GM06990 (cell line): ENCODE measurements around the gene CNTNAP2.

ENCODE experiments used
- DNase-seq: peaks from one replicate; pipeline ENCODE4 v3.0.0-alpha.2; 2011; ENCODE audit not compliant: insufficient read length; ENCODE audit errors: extremely low read depth
- H3K27me3 ChIP-seq: replicated peaks from 2 replicates; pipeline ENCODE4 v1.6.0; 2011; ENCODE audit warnings: low read length; ENCODE audit not compliant: control insufficient read depth, insufficient read depth
- H3K36me3 ChIP-seq: 2 replicates; pipeline ENCODE4 v1.5.1; 2011; ENCODE audit warnings: low read length; ENCODE audit not compliant: control insufficient read depth, insufficient read depth
- H3K4me3 ChIP-seq: replicated peaks from 2 replicates; pipeline ENCODE4 v1.5.1; 2011; ENCODE audit warnings: low read depth, mild to moderate bottlenecking, control low read depth, low read length
- TF ChIP-seq, protein P1 (sequence below): IDR thresholded peaks from 2 replicates; pipeline ENCODE4 v1.5.1; 2011; ENCODE audit warnings: low read length, control low read depth, mild to moderate bottlenecking, inconsistent platforms; ENCODE audit not compliant: insufficient read depth, poor library complexity, severe bottlenecking

Gene CNTNAP2

DNA sequence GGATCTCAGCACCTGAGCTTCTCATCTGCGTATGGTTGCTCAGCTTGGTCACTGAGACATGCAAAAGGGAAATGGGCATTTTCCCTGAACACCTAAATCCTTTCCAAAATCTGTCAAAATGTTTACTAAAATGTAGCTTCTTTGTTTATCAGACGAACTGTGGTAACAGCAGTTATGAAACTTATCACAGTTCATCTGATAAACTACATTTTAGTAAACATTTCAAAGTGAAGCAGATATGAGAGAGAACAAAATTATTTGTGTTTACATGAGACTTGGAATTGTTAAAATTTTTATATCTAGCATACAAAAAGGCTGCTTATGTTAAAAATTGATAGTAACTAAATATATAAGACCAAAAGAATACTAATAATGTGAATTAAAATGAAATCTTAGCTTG is 1900.5 kb downstream of the CNTNAP2 start:
- Histone ChIP-seq H3K4me3 (no peak overlapping the region), H3K36me3 (no peaks in the 10 kb centered on the region), H3K27me3 (no peaks in the 10 kb centered on the region)
- DNase-seq, result no peak
- TF ChIP-seq, protein P1, sequence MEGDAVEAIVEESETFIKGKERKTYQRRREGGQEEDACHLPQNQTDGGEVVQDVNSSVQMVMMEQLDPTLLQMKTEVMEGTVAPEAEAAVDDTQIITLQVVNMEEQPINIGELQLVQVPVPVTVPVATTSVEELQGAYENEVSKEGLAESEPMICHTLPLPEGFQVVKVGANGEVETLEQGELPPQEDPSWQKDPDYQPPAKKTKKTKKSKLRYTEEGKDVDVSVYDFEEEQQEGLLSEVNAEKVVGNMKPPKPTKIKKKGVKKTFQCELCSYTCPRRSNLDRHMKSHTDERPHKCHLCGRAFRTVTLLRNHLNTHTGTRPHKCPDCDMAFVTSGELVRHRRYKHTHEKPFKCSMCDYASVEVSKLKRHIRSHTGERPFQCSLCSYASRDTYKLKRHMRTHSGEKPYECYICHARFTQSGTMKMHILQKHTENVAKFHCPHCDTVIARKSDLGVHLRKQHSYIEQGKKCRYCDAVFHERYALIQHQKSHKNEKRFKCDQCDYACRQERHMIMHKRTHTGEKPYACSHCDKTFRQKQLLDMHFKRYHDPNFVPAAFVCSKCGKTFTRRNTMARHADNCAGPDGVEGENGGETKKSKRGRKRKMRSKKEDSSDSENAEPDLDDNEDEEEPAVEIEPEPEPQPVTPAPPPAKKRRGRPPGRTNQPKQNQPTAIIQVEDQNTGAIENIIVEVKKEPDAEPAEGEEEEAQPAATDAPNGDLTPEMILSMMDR, result no peak

DNA sequence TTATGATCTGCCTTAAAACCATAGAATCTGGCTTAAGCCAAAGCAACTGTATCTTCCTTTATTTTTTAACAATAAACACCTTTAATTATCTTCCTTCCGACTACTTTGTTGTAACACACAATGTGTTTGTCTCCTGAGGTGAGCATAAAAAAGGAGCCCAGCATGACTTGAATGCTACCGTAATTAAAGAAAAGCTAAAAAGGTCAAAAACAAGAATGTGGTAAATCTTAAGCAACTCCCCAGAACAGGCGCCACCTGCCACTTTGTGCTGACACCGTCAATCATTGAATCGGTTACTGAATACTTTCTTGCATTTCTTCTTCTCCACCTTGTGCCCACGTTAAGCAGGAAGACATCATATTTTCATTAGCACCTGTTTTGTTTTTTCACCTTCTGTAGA is 1904.1 kb downstream of the CNTNAP2 start:
- H3K36me3 ChIP-seq, result no peaks in the 10 kb centered on the region
- no peaks in the 10 kb centered on the region for H3K27me3 ChIP-seq
- no peak for DNase-seq
- H3K4me3 ChIP-seq, result no peak overlapping the region
- TF ChIP-seq, protein P1, result no peak

DNA sequence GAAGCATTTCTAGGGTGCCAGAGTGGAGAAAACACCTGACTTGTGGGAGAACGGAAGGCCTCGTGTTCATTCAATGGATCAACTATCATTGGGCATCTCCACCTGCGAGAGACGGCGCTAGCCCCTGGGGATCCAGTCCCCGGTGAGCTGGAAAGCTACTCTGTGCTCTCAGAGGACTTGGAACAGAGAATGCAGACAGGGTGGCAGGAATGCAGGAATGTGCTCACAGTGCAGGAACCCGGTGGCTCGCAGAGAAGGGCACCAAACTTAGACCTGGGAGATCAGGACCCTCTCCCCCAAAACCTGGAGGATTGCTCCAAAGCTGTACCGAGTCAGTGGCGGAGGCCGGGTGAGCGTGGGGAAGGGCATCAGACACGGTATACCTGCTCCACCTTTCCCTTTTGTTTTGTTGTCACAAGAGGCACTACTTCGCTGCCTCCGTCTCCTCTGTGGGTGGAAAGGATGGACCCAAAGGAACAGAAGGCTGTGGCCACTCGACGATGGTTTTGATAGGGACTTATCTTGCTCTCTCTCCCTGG is 1905.0 kb downstream of the CNTNAP2 start:
- Histone ChIP-seq H3K4me3 (no peak overlapping the region), H3K36me3 (no peaks in the 10 kb centered on the region), H3K27me3 (no peaks in the 10 kb centered on the region)
- DNase-seq, result no peak
- TF ChIP-seq, protein P1, result no peak

DNA sequence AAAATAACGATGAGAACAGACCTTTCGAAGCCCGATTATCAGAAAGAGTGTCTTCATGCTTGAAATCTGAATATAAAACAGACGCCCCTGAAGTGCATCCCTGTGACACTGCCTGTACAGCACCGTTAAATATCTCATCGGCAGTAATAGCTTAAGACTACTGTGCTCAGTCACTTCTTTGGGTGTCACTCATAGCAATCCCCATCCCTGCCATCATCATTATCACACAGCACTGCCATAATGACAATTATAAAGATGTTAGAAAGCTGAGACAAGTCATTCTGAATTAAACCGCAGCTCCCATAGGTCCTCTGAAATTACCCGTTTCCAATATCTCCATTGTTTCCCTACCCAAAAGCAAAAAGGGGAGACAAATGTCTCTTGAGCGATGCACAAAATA is 1906.2 kb downstream of the CNTNAP2 start:
- Histone ChIP-seq H3K36me3 (no peaks in the 10 kb centered on the region), H3K4me3 (no peak overlapping the region), H3K27me3 (no peaks in the 10 kb centered on the region)
- DNase-seq, result no peak
- TF ChIP-seq, protein P1, result no peak

DNA sequence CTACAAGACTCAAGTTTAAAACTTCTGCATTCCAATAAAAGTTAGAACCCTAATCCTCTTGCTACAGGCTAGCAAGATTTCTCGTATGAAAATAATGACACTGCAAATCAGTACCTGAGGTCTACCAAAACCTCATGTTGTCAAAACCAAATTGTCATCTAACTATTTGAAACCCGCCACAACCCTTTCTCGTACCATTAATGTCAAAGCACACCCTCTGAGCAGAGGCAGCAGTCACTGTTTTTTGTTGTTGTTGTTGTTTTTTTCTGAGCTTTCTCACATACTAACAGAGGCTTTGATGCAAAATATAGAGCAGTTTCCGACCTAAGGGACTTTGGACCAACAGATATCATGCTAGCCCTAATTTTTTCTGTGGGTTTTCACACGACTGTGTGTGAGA is 1910.1 kb downstream of the CNTNAP2 start:
- Histone ChIP-seq H3K36me3 (no peaks in the 10 kb centered on the region), H3K4me3 (no peak overlapping the region), H3K27me3 (no peaks in the 10 kb centered on the region)
- TF ChIP-seq, protein P1, result no peak
- no peak for DNase-seq

DNA sequence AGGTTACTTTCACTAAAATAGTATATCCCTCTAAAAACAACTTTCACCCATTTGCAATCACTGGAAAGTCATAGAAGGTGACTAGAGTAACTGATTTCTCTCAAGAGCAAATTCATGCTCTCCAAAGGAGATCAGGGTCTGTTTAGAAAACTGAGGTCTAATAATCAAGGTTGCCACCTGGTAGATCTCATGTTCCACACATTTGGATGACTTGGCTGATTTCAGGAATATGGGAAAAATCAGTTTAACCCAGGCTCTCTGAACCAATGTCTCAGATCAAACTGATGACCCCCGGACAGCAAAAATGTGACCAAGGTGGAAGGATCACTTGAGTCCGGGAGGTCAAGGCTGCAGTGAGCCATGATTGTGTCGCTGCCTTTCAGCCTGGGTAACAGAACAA is 1911.6 kb downstream of the CNTNAP2 start:
- TF ChIP-seq, protein P1, result no peak
- Histone ChIP-seq H3K27me3 (no peaks in the 10 kb centered on the region), H3K4me3 (no peak overlapping the region), H3K36me3 (no peaks in the 10 kb centered on the region)
- no peak for DNase-seq
